ENCODE data around the gene FBF1. TPM values are rescaled to one million over a fixed set of nuclear protein-coding genes. Genes with fewer than 3 reads are reported as not detected.

The FBF1 gene
- total RNA-seq, 1 donor from 2014 or later: 8.9 TPM

DNA sequence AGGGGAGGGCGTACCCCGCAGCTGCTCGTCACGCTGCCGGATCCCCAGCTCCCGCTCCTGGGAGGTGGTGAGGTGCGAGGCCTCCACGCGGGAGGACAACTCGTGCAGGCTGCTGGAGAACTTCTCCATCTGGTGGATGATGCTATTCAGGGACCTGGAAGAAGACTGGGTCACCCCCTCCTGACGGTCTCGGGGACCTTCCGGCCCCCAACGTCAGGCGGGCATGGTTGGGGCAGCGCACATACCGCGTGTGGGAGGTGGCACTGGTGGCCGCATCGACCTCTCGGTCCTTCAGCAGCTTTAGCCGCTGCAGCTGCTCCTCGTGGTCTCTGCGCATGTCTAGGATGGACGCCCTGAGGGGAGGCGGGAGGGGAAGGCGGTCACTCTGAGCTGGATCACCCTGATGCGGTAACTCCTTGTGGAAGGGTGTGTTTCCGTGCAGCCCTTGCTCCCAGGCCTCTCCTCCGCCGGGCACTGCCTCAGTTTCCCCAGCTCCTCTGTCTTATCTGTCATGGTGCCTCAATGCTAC lies 22.9 kb downstream of the FBF1 start:
- H3K9me3 ChIP-seq: no peaks in the 10 kb centered on the region
- H3K4me3 ChIP-seq: no peak overlapping the region
- TF ChIP-seq, protein P1, sequence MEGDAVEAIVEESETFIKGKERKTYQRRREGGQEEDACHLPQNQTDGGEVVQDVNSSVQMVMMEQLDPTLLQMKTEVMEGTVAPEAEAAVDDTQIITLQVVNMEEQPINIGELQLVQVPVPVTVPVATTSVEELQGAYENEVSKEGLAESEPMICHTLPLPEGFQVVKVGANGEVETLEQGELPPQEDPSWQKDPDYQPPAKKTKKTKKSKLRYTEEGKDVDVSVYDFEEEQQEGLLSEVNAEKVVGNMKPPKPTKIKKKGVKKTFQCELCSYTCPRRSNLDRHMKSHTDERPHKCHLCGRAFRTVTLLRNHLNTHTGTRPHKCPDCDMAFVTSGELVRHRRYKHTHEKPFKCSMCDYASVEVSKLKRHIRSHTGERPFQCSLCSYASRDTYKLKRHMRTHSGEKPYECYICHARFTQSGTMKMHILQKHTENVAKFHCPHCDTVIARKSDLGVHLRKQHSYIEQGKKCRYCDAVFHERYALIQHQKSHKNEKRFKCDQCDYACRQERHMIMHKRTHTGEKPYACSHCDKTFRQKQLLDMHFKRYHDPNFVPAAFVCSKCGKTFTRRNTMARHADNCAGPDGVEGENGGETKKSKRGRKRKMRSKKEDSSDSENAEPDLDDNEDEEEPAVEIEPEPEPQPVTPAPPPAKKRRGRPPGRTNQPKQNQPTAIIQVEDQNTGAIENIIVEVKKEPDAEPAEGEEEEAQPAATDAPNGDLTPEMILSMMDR (IDR thresholded peaks at IDR 0.05): no peak
- peaks cover 13% of the 10 kb centered on the region in 2 donors for H3K36me3 ChIP-seq
- H3K27ac ChIP-seq: no peak overlapping the region
- H3K27me3 ChIP-seq: no peaks in the 10 kb centered on the region
- no peak for DNase-seq (ENCODE audit: low spot score in 2 of 2)
- no peaks in the 10 kb centered on the region for H3K4me1 ChIP-seq
- intact Hi-C loops (cut with DNase I): no loop called here

DNA sequence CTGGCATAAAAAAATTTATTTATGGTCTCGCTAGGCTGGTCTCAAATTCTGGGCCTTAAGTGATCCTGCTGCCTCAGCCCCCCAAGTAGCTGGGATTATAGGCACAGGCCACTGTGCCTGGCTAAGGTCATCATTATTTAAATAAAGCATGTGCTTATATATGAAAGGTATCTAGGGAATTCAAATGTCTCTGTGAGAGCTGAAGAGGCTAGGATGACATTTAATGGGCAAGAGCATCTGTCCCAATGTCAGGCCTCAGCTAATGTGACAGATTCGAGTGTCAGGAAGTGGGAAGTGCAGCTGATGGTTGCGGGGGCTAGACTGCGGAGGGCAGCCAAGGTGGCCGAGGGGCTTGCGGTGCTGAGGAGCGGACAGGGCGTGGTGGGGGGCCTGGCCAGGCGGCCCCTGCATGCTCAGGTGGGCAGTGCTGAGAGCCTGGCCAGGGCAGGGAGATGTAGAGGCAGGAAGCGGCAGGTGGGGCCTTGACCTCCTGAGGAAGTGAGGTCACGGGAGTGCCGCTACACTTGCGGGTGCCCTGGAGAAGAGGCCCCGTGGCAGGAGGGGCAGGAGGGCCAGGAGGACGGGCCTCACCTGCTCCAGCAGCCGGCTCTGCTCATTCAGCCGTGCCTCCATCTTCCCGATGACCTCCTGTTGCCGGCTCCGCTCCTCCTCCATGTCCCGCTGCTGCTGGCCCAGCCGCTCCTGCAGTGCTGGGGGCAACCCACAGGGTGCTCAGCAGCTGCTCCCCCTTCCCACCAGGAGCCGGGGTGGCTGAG lies 23.5 kb downstream of the FBF1 start:
- DNase-seq (ENCODE audit: low spot score in 2 of 2): no peak
- H3K27me3 ChIP-seq: no peaks in the 10 kb centered on the region
- H3K4me1 ChIP-seq: no peaks in the 10 kb centered on the region
- TF ChIP-seq, protein P1 (IDR thresholded peaks at IDR 0.05): no peak
- H3K4me3 ChIP-seq: no peak overlapping the region
- H3K27ac ChIP-seq: no peak overlapping the region
- H3K9me3 ChIP-seq: no peaks in the 10 kb centered on the region
- peaks cover 8 to 12% of the 10 kb centered on the region in 2 donors for H3K36me3 ChIP-seq
- intact Hi-C loops (cut with DNase I): no loop called here

DNA sequence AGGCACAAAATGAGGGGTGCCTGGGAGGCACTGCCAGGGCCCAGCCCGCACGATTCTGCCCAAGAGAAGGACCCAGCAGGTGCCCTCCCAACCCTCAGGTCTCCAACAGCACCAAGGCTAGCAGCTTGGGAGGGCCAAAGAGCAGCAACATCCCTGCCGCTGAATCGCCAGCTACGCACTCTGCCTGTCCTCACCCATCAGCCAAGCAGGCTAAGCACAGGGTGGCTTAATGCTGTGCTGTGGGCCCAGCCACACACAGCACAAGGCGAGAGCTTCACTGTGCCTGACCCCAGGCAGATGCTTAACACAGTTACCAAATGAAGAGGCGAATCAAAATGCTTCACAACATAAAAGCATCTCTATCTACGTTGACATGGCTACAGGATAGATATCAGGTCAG lies 25.6 kb downstream of the FBF1 start:
- no peaks in the 10 kb centered on the region for H3K9me3 ChIP-seq
- TF ChIP-seq, protein P1 (IDR thresholded peaks at IDR 0.05): no peak
- no peak overlapping the region for H3K4me3 ChIP-seq
- no peaks in the 10 kb centered on the region for H3K27me3 ChIP-seq
- peaks cover 8 to 18% of the 10 kb centered on the region in 2 donors for H3K36me3 ChIP-seq
- intact Hi-C loops (cut with DNase I): no loop called here
- H3K4me1 ChIP-seq: no peaks in the 10 kb centered on the region
- DNase-seq (ENCODE audit: low spot score in 2 of 2): no peak
- no peak overlapping the region for H3K27ac ChIP-seq

DNA sequence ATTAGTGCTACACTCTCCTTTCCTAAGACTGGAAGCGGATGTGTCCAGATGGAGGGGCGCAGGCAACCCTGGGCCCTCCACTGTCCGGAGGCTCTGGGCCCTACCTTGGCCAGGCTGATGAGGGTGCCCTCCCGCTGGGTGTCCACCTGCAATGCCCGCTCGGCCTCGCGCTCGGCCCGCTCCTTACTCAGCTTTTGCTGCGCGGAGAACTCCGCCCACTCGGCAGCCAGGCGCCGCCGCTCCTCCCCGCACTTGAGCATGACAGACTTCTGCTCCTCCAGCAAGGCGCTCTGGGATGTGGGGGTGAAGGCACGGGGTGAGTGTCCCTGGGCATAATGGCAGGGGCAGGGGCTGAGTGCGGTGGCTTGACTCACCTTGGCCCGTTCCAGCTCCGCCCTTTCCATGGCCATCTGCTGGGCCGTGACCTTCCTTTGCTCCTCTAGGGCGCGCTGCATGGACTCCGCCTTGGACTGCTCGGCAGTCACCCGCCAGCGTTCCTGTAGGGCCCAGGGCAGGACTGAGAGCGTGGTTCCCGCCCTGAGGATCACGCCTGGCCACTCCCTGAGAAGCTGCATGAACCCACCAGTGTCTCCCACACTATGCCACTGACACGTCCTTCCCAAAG lies 26.1 kb downstream of the FBF1 start:
- Histone ChIP-seq H3K27me3 (no peaks in the 10 kb centered on the region), H3K4me3 (no peak overlapping the region), H3K27ac (no peak overlapping the region), H3K9me3 (no peaks in the 10 kb centered on the region), H3K4me1 (no peaks in the 10 kb centered on the region), H3K36me3 (peaks cover 8 to 18% of the 10 kb centered on the region in 2 donors)
- intact Hi-C loops (cut with DNase I): no loop called here
- no peak for DNase-seq (ENCODE audit: low spot score in 2 of 2)
- TF ChIP-seq, protein P1 (IDR thresholded peaks at IDR 0.05): no peak

DNA sequence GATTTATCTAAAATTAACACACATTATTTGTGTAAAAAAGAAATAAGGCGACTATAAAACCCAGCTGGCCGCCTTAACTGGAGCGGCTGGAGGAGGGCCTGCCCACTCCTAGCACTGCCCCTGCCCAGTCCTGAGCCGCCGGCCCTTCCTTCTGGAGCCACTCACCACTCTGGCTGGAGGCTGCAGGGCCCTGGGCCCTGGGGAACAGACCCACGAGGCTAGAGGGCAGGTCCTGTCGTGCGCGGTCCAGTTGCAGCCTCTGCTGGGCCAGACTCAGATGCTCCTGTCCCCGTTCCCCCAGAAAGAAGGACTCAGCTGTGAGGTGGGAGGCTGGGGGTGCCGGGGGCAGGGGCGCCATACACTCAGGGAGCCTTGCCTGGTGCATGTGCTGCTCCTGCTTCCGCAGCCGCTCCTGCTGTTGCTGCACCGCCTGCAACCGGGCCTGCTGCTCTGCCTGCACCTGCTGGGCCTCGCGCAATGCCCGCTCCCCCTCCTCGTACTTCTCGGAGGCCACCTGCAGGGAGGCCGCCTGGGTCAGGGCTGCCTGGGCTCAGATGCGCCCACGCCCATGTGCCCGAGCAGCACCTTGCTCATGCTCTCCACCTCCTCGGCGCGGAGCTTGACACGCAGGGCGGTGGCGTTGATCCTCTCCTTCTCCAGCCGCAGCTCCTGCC lies 27.2 kb downstream of the FBF1 start:
- Histone ChIP-seq H3K27me3 (no peaks in the 10 kb centered on the region), H3K4me3 (no peak overlapping the region), H3K9me3 (no peaks in the 10 kb centered on the region), H3K36me3 (peaks cover 8 to 18% of the 10 kb centered on the region in 2 donors), H3K4me1 (no peaks in the 10 kb centered on the region), H3K27ac (no peak overlapping the region)
- no peak for DNase-seq (ENCODE audit: low spot score in 2 of 2)
- intact Hi-C loops (cut with DNase I): no loop called here
- TF ChIP-seq, protein P1 (IDR thresholded peaks at IDR 0.05): no peak

All from ascending aorta (tissue), 2 donors.